Measurements from ENCODE around the gene TEKTIP1.

The TEKTIP1 gene

DNA sequence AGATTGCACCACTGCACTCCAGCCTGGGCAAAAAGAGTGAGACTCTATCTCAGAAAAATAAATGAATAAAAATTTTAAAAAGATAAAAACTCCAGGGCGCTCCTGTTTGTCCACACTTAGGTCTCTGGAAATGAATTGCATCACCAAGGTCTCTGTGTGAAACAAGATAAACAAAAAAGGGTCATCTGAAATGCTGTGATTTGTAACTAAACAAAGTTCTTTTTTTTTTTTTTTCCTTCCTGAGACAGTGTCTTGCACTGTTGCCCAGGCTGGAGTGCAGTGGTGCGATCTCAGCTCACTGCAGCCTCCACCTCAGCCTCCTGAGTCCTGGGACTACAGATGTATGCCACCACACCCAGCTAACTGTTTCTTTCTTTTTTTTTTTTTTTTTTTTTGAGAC, 21.3 kb upstream of the TEKTIP1 start:
- H3K27ac ChIP-seq (ENCODE audit: low read depth, low read length, poor library complexity, severe bottlenecking) = peak overlapping the region; percentile 92
- H3K9ac ChIP-seq (ENCODE audit: low read length) = no peak overlapping the region
- TF ChIP-seq, protein P1, sequence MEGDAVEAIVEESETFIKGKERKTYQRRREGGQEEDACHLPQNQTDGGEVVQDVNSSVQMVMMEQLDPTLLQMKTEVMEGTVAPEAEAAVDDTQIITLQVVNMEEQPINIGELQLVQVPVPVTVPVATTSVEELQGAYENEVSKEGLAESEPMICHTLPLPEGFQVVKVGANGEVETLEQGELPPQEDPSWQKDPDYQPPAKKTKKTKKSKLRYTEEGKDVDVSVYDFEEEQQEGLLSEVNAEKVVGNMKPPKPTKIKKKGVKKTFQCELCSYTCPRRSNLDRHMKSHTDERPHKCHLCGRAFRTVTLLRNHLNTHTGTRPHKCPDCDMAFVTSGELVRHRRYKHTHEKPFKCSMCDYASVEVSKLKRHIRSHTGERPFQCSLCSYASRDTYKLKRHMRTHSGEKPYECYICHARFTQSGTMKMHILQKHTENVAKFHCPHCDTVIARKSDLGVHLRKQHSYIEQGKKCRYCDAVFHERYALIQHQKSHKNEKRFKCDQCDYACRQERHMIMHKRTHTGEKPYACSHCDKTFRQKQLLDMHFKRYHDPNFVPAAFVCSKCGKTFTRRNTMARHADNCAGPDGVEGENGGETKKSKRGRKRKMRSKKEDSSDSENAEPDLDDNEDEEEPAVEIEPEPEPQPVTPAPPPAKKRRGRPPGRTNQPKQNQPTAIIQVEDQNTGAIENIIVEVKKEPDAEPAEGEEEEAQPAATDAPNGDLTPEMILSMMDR (IDR thresholded peaks at IDR 0.05; ENCODE audit: low read length) = no peak
- no peak for TF ChIP-seq EZH2 (IDR thresholded peaks at IDR 0.05; ENCODE audit: borderline replicate concordance, low read length)
- no peak overlapping the region for H2AFZ ChIP-seq (ENCODE audit: low read length)
- H3K4me3 ChIP-seq (ENCODE audit: low read depth, low read length, poor library complexity, severe bottlenecking) = no peak overlapping the region
- no peaks in the 10 kb centered on the region for H3K9me2 ChIP-seq (ENCODE audit: low read depth, low read length)
- H3K4me2 ChIP-seq (ENCODE audit: low read length) = no peak overlapping the region
- H3K36me3 ChIP-seq (ENCODE audit: insufficient read depth, low read length) = peaks cover 20% of the 10 kb centered on the region; the same call in 1 of the 2 replicates
- H3K9me3 ChIP-seq (ENCODE audit: low read length) = no peaks in the 10 kb centered on the region
- H4K20me1 ChIP-seq (ENCODE audit: insufficient read depth, low read length) = no peaks in the 10 kb centered on the region
- H3K27me3 ChIP-seq (ENCODE audit: insufficient read depth, low read length) = no peaks in the 10 kb centered on the region
- H3F3A ChIP-seq (ENCODE audit: insufficient read depth, low read length) = no peaks in the 10 kb centered on the region
- peaks cover 17% of the 10 kb centered on the region for H3K4me1 ChIP-seq (ENCODE audit: insufficient read depth, low read length, severe bottlenecking)
- no peaks in the 10 kb centered on the region for H3K79me2 ChIP-seq (ENCODE audit: insufficient read depth, low read length)

DNA sequence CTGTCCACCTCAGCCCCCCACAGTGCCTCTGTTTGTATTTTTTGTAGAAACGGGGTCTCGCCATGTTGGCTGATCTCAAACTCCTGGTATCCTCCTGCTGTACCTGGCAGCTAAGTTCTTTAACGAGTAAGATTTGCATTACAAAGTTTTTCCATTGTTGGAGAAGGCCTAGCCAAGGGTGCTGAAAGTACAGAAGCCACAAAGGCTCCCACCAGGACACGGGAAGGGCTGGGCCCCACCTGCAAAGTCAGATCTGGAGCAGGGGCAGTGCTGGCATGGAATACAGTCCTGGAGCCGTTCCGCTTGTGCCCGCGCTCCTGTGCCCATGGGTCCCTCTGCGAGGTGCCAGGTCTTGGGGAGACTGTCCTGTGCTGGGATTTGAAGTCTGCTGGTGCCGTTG, 20.7 kb upstream of the TEKTIP1 start:
- peaks cover 17% of the 10 kb centered on the region for H3K4me1 ChIP-seq (ENCODE audit: insufficient read depth, low read length, severe bottlenecking)
- H3K79me2 ChIP-seq (ENCODE audit: insufficient read depth, low read length) = no peaks in the 10 kb centered on the region
- peaks cover 25% of the 10 kb centered on the region; the same call in 1 of the 2 replicates for H3K36me3 ChIP-seq (ENCODE audit: insufficient read depth, low read length)
- H3K4me2 ChIP-seq (ENCODE audit: low read length) = no peak overlapping the region
- no peak overlapping the region for H2AFZ ChIP-seq (ENCODE audit: low read length)
- no peaks in the 10 kb centered on the region for H3F3A ChIP-seq (ENCODE audit: insufficient read depth, low read length)
- H4K20me1 ChIP-seq (ENCODE audit: insufficient read depth, low read length) = no peaks in the 10 kb centered on the region
- TF ChIP-seq, protein P1 (IDR thresholded peaks at IDR 0.05; ENCODE audit: low read length) = no peak
- no peak for TF ChIP-seq EZH2 (IDR thresholded peaks at IDR 0.05; ENCODE audit: borderline replicate concordance, low read length)
- H3K4me3 ChIP-seq (ENCODE audit: low read depth, low read length, poor library complexity, severe bottlenecking) = no peak overlapping the region
- H3K27me3 ChIP-seq (ENCODE audit: insufficient read depth, low read length) = no peaks in the 10 kb centered on the region
- H3K27ac ChIP-seq (ENCODE audit: low read depth, low read length, poor library complexity, severe bottlenecking) = peak overlapping the region; percentile 14
- H3K9ac ChIP-seq (ENCODE audit: low read length) = no peak overlapping the region
- H3K9me2 ChIP-seq (ENCODE audit: low read depth, low read length) = no peaks in the 10 kb centered on the region
- no peaks in the 10 kb centered on the region for H3K9me3 ChIP-seq (ENCODE audit: low read length)

DNA sequence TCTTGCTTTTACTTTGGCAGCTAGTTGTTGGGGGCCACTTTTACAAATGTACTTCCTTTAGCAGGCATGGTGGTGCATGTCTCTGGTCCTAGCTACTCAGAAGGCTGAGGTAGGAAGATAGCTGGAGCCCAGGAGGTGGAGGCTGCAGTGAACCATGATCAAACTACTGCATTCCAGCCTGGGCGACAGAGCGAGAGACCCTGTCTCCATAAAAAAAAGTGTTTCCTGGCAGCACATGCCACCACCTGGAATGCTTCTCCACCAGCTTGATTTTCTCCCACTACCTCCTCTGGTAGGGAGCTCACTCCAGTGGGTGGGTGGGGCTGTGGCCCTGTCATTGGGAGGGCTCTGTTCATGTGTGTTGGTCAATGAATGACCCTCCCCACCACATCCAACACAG, 20.3 kb upstream of the TEKTIP1 start:
- Histone ChIP-seq H3F3A (ENCODE audit: insufficient read depth, low read length) (no peaks in the 10 kb centered on the region), H2AFZ (ENCODE audit: low read length) (no peak overlapping the region), H3K27ac (ENCODE audit: low read depth, low read length, poor library complexity, severe bottlenecking) (peak overlapping the region; percentile 14), H3K9me3 (ENCODE audit: low read length) (no peaks in the 10 kb centered on the region), H3K9ac (ENCODE audit: low read length) (no peak overlapping the region), H3K4me3 (ENCODE audit: low read depth, low read length, poor library complexity, severe bottlenecking) (no peak overlapping the region), H3K79me2 (ENCODE audit: insufficient read depth, low read length) (no peaks in the 10 kb centered on the region), H3K4me2 (ENCODE audit: low read length) (no peak overlapping the region), H3K36me3 (ENCODE audit: insufficient read depth, low read length) (peaks cover 25% of the 10 kb centered on the region; the same call in 1 of the 2 replicates), H3K9me2 (ENCODE audit: low read depth, low read length) (no peaks in the 10 kb centered on the region), H3K4me1 (ENCODE audit: insufficient read depth, low read length, severe bottlenecking) (peaks cover 17% of the 10 kb centered on the region), H3K27me3 (ENCODE audit: insufficient read depth, low read length) (no peaks in the 10 kb centered on the region), H4K20me1 (ENCODE audit: insufficient read depth, low read length) (no peaks in the 10 kb centered on the region)
- TF ChIP-seq, protein P1 (IDR thresholded peaks at IDR 0.05; ENCODE audit: low read length) = no peak
- no peak for TF ChIP-seq EZH2 (IDR thresholded peaks at IDR 0.05; ENCODE audit: borderline replicate concordance, low read length)
